Vagina (tissue), 2 donors: ENCODE data around the gene CCDC138.

ENCODE experiments used
- POLR2A ChIP-seq, 2 donors: fragments of 450-650 bp; IDR thresholded peaks; one replicate each; pipeline ENCODE4 v1.6.1; 2017; ENCODE audit warnings: antibody characterized with exemption in 2 of 2, mild to moderate bottlenecking in 2 of 2, moderate library complexity in 2 of 2
- TF ChIP-seq, protein P1 (sequence below), 3 experiments: fragments of 450-650 bp in 2 of 3; fragments of 200-600 bp in 1 of 3; sonication (generic) in 1 of 3; IDR thresholded peaks; one replicate each; pipeline ENCODE4 v1.5.1; 2017 to 2019; ENCODE audit warnings: antibody characterized with exemption in 3 of 3, mild to moderate bottlenecking in 2 of 3, moderate library complexity in 2 of 3

DNA sequence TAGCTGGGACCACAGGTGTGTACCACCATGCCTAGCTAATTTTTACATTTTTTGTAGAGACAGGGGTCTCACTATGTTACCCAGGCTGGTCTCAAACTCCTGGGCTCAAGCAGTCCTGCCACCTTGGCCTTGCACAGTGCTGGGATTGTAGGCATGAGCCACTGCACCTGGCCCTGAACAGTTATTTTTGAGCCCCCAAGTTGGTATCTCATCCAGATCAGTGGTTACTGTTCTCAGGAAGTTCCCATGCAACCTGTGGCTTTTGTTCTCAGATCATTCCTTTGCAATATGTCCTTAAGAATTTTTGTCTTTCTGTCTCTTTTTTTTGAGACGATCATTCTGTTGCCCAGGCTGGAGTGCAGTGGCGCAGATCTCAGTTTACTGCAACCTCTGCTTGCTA, 7.7 kb upstream of the CCDC138 start:
- TF ChIP-seq, protein P1, sequence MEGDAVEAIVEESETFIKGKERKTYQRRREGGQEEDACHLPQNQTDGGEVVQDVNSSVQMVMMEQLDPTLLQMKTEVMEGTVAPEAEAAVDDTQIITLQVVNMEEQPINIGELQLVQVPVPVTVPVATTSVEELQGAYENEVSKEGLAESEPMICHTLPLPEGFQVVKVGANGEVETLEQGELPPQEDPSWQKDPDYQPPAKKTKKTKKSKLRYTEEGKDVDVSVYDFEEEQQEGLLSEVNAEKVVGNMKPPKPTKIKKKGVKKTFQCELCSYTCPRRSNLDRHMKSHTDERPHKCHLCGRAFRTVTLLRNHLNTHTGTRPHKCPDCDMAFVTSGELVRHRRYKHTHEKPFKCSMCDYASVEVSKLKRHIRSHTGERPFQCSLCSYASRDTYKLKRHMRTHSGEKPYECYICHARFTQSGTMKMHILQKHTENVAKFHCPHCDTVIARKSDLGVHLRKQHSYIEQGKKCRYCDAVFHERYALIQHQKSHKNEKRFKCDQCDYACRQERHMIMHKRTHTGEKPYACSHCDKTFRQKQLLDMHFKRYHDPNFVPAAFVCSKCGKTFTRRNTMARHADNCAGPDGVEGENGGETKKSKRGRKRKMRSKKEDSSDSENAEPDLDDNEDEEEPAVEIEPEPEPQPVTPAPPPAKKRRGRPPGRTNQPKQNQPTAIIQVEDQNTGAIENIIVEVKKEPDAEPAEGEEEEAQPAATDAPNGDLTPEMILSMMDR (IDR thresholded peaks at IDR 0.05): no peak
- no peak for TF ChIP-seq POLR2A (IDR thresholded peaks at IDR 0.05)
